Sigmoid colon (tissue), 4 donors: Measurements from ENCODE around the gene NAXD.

ENCODE experiments used
- EP300 ChIP-seq, 4 donors: sonication (generic); formaldehyde crosslinking; IDR thresholded peaks; one replicate each; pipeline ENCODE4 v1.6.1; 2017; ENCODE audit warnings: antibody characterized with exemption in 4 of 4
- POLR2A ChIP-seq, 2 donors: fragments of 450-650 bp; IDR thresholded peaks; one replicate each; pipeline ENCODE4 v1.6.1; 2016; ENCODE audit warnings: antibody characterized with exemption in 2 of 2, mild to moderate bottlenecking in 2 of 2, moderate library complexity in 2 of 2
- POLR2AphosphoS5 ChIP-seq, 4 donors: sonication (generic); formaldehyde crosslinking; IDR thresholded peaks; one replicate each; pipeline ENCODE4 v1.6.1; 2017; ENCODE audit warnings: antibody characterized with exemption in 4 of 4
- TF ChIP-seq, protein P1 (sequence below), 4 experiments: fragments of 450-650 bp in 3 of 4; fragments of 200-600 bp in 1 of 4; IDR thresholded peaks; one replicate each; pipeline ENCODE4 v1.5.1; 2016 to 2019; ENCODE audit warnings: antibody characterized with exemption in 4 of 4, mild to moderate bottlenecking in 3 of 4, moderate library complexity in 2 of 4

DNA sequence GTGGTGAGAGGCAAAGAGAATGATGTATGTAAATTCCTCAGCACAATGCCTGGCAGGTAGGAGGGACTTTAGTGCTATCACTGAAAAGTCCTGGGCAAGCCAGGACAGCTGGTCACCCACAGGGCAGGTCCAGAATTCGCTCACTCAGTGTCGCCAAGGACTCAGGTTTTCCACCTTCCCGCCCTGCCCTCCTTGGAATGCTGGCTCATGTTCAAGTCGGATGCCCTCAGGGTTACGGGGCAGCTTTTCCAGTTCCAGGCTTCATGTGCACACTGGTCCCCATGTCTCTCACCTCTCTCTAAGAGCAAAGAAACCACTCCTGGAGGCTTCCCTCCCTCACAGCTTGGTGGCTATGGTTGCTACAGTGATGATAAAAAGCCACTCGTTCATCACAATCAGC, 24.8 kb upstream of the NAXD start:
- TF ChIP-seq POLR2A (IDR thresholded peaks at IDR 0.05), result no peak
- TF ChIP-seq, protein P1, sequence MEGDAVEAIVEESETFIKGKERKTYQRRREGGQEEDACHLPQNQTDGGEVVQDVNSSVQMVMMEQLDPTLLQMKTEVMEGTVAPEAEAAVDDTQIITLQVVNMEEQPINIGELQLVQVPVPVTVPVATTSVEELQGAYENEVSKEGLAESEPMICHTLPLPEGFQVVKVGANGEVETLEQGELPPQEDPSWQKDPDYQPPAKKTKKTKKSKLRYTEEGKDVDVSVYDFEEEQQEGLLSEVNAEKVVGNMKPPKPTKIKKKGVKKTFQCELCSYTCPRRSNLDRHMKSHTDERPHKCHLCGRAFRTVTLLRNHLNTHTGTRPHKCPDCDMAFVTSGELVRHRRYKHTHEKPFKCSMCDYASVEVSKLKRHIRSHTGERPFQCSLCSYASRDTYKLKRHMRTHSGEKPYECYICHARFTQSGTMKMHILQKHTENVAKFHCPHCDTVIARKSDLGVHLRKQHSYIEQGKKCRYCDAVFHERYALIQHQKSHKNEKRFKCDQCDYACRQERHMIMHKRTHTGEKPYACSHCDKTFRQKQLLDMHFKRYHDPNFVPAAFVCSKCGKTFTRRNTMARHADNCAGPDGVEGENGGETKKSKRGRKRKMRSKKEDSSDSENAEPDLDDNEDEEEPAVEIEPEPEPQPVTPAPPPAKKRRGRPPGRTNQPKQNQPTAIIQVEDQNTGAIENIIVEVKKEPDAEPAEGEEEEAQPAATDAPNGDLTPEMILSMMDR (IDR thresholded peaks at IDR 0.05), result no peak
- no peak for TF ChIP-seq POLR2AphosphoS5 (IDR thresholded peaks at IDR 0.05)
- no peak for TF ChIP-seq EP300 (IDR thresholded peaks at IDR 0.05)
